ENCODE data around the gene INA. TPM values are rescaled to one million over a fixed set of nuclear protein-coding genes. Genes with fewer than 3 reads are reported as not detected.
"Not testable (repeated sequence)": the region's sequence is repeated elsewhere in the genome, so short reads cannot be mapped to it uniquely, and the experiment has no call there.

Gene INA
- 1.5 TPM for polyA plus RNA-seq (2012; ENCODE audit: missing spikeins)

- peak; percentile 64 for DNase-seq (ENCODE audit: insufficient read length)
These were observed at the start of gene INA for GRCh38 chr10:103276896-103277712. TSS of gene INA (plus strand) at chr10:103277138. CDS start at chr10:103277212, 74 bp downstream.

DNA sequence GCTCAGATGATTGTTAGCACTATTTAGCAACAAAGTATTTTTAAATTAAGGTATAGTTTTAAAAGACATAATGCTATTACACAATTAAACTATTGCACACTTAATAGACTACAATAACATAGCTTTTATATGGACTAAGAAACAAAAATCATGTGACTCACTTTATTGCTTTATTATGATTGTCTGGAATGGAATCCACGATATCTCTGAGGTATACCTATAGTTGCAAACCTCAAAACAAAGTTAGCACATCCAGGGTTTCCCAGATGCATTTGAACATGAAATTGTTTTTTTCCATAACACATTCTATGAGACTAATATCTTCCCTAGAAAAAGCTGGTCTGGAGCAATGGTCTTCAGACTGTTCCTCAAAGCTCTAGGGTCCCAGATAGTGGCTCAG lies 49.5 kb upstream of the INA start:
- FAIRE-seq (no peak), DNase-seq (ENCODE audit: insufficient read length) (no peak)
- TF ChIP-seq POLR2A (IDR thresholded peaks at IDR 0.05; ENCODE audit: low read depth, low read length) (no peak), POLR2AphosphoS5 (IDR thresholded peaks at IDR 0.05; ENCODE audit: low read depth, low read length) (no peak), TAF1 (IDR thresholded peaks at IDR 0.05; ENCODE audit: borderline replicate concordance, low read depth, low read length) (no peak)

More at GRCh38 chr10:103276896-103277712, at the start of gene INA:
- FAIRE-seq = peak; percentile 68
- TF ChIP-seq TAF1 (IDR thresholded peaks at IDR 0.05; ENCODE audit: borderline replicate concordance, low read depth, low read length) (no peak), POLR2A (IDR thresholded peaks at IDR 0.05; ENCODE audit: low read depth, low read length) (no peak), POLR2AphosphoS5 (IDR thresholded peaks at IDR 0.05; ENCODE audit: low read depth, low read length) (no peak)

DNA sequence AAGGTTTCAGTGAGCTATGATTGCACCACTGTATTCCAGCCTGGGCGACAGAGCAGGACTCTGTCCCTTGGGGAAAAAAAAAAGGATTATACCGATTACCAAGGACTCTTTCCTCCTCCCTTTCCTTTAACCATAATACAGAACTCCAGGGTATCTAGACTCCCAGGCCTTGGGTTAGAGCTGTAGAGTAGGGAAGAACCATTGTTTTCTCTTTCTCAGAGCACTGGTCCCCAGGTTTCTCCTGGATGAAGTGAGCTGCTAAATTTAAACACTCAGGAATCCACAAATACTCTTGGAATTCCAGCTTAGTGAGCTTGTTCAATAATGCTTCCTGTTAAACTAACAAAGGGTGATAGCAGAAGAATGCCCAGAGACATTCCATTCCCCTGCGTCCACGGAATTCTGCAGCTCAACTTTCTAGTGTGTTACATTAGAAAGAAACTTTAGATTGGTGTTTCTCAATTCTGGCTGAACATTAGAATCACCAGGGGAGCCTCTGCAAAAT lies 45.8 kb upstream of the INA start:
- FAIRE-seq (no peak), DNase-seq (ENCODE audit: insufficient read length) (no peak)
- TF ChIP-seq POLR2A (IDR thresholded peaks at IDR 0.05; ENCODE audit: low read depth, low read length) (no peak), TAF1 (IDR thresholded peaks at IDR 0.05; ENCODE audit: borderline replicate concordance, low read depth, low read length) (no peak), POLR2AphosphoS5 (IDR thresholded peaks at IDR 0.05; ENCODE audit: low read depth, low read length) (no peak)

GRCh38 chr10:103232131-103232673 lies 44.7 kb upstream of the INA start:
- DNase-seq (ENCODE audit: insufficient read length) (no peak), FAIRE-seq (no peak)
- TF ChIP-seq POLR2A (IDR thresholded peaks at IDR 0.05; ENCODE audit: low read depth, low read length) (no peak), TAF1 (IDR thresholded peaks at IDR 0.05; ENCODE audit: borderline replicate concordance, low read depth, low read length) (no peak), POLR2AphosphoS5 (IDR thresholded peaks at IDR 0.05; ENCODE audit: low read depth, low read length) (no peak)

- FAIRE-seq (no peak), DNase-seq (ENCODE audit: insufficient read length) (no peak)
- TF ChIP-seq POLR2A (IDR thresholded peaks at IDR 0.05; ENCODE audit: low read depth, low read length) = no peak
- TF ChIP-seq TAF1 (IDR thresholded peaks at IDR 0.05; ENCODE audit: borderline replicate concordance, low read depth, low read length) = no peak
- TF ChIP-seq POLR2AphosphoS5 (IDR thresholded peaks at IDR 0.05; ENCODE audit: low read depth, low read length) = no peak
These were observed 44.0 kb upstream of the INA start for GRCh38 chr10:103232772-103233488.

GRCh38 chr10:103235775-103236174 lies 41.2 kb upstream of the INA start:
- no peak for TF ChIP-seq TAF1 (IDR thresholded peaks at IDR 0.05; ENCODE audit: borderline replicate concordance, low read depth, low read length)
- no peak for TF ChIP-seq POLR2A (IDR thresholded peaks at IDR 0.05; ENCODE audit: low read depth, low read length)
- TF ChIP-seq POLR2AphosphoS5 (IDR thresholded peaks at IDR 0.05; ENCODE audit: low read depth, low read length) = no peak
- DNase-seq (ENCODE audit: insufficient read length) (no peak), FAIRE-seq (no peak)

DNA sequence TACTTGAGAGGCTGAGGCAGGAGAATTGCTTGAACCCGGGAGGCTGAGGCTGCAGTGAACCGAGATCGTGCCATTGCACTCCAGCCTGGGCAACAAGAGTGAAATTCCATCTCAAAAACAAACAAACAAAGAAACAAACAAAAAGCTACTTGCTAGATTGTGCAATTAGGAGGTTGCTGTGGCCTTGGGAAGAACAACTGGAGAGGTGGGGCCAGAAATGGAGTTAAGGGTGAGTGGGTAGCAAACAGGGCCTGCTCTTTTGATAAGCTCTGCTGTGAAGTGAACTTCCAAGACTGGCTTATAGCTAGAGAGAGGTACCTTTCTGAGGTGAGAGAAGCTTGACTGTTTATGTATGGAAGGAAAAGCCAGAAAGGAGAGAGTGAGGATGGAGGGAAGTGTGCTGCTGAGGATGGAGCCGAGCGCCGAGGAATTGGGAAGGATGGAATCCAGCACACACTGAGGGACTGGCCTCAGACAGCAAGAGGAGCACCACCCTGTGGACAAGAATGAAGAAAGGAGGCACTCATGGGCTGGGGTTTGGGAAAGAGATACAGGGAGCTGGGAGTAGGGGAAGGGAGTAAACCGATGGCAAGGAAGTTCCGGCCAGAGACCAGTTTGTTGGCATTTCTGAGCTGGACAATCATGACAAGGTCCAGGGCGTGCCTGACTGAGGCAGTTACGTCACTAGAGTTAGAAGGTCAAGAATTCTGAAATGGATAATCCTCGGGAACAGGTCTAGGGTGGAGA lies 38.3 kb upstream of the INA start:
- TF ChIP-seq POLR2AphosphoS5 (IDR thresholded peaks at IDR 0.05; ENCODE audit: low read depth, low read length) = no peak
- TF ChIP-seq TAF1 (IDR thresholded peaks at IDR 0.05; ENCODE audit: borderline replicate concordance, low read depth, low read length) = no peak
- TF ChIP-seq POLR2A (IDR thresholded peaks at IDR 0.05; ENCODE audit: low read depth, low read length) = no peak
- FAIRE-seq (no peak), DNase-seq (ENCODE audit: insufficient read length) (no peak)

- TF ChIP-seq POLR2AphosphoS5 (IDR thresholded peaks at IDR 0.05; ENCODE audit: low read depth, low read length) (no peak), TAF1 (IDR thresholded peaks at IDR 0.05; ENCODE audit: borderline replicate concordance, low read depth, low read length) (no peak), POLR2A (IDR thresholded peaks at IDR 0.05; ENCODE audit: low read depth, low read length) (no peak)
- FAIRE-seq (no peak), DNase-seq (ENCODE audit: insufficient read length) (no peak)
These were observed 35.5 kb upstream of the INA start for GRCh38 chr10:103241262-103242011.

DNA sequence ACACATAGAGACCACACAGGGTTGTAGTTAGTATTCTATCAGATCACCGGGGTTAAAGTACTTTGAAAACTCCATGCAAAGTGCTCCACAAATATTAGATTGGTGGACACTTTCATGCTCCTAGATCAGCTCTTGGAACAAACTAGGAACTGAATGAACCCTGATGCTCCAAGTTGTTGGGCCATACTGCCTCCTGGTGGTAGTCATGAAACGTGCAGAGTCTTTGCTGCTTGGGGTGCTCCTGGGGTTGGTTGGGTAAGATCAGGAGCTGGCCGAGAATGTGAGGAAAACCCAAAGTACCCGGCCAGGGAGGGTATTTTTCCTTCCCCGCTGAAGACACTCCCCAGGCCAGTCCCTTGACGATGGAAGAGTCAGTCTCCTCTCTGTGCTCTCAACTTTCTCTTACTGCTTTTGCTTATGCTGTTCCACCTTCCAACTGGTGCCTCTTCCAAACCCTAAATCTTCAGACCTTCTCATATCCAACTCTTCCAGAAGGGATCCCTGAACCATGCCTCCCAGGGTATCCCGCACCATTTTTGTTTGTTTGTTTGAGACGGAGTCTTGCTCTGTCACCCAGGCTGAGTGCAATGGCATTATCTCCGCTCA lies 32.2 kb upstream of the INA start:
- TF ChIP-seq POLR2A (IDR thresholded peaks at IDR 0.05; ENCODE audit: low read depth, low read length) = no peak
- TF ChIP-seq POLR2AphosphoS5 (IDR thresholded peaks at IDR 0.05; ENCODE audit: low read depth, low read length) = no peak
- TF ChIP-seq TAF1 (IDR thresholded peaks at IDR 0.05; ENCODE audit: borderline replicate concordance, low read depth, low read length) = no peak
- peak; percentile 61 for DNase-seq (ENCODE audit: insufficient read length)
- peak; percentile 89 for FAIRE-seq

GRCh38 chr10:103245587-103245986 lies 31.4 kb upstream of the INA start, which contains the start of gene RPEL1:
TSS of gene RPEL1 (plus strand) at chr10:103245887. CDS start at chr10:103245997, 110 bp downstream.
- not testable (repeated sequence) for FAIRE-seq; DNase-seq (ENCODE audit: insufficient read length)
